ENCODE results near the gene SLC41A2.
"Not testable (repeated sequence)": the region's sequence is repeated elsewhere in the genome, so short reads cannot be mapped to it uniquely, and the experiment has no call there.

Gene SLC41A2, protein sequence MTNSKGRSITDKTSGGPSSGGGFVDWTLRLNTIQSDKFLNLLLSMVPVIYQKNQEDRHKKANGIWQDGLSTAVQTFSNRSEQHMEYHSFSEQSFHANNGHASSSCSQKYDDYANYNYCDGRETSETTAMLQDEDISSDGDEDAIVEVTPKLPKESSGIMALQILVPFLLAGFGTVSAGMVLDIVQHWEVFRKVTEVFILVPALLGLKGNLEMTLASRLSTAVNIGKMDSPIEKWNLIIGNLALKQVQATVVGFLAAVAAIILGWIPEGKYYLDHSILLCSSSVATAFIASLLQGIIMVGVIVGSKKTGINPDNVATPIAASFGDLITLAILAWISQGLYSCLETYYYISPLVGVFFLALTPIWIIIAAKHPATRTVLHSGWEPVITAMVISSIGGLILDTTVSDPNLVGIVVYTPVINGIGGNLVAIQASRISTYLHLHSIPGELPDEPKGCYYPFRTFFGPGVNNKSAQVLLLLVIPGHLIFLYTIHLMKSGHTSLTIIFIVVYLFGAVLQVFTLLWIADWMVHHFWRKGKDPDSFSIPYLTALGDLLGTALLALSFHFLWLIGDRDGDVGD

DNA sequence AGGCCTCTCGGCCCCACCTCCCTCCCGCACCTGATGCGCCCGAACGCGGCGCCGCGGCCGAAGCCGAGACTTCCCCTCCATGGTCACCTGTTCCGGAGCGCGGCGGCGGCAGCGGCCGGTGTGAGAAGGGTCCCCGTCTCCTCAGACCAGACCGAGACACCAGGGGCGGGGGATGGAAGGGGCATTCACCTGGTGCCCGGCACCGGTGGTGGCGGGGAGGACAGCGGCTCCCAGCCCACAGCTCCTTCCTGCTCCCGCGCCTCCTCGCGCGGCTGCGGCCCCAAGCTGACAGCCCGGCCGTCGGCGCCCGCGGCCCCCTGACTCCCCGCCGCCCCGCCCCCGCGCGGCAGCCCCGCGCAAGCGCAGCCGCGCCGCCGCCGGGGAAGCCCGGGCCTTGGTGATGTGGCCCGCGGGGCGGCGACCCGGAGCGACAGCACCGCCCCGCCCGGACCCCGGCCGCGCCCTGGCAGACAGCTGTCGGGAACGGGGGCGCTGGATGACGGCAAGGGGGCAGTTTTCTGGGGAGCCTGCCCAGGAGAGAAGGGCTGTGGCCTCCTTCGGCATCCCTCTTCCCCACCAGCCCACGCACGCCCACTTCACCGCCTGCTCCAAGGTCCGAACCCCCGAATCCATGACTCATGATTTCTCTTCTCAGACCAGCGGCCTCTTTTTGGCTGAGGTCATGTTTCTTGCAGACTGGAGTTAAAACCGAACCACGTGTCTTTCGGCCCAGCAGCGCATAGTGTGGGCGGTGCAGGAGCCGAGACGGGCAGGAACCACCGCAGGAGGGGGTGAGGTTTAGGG is at the start of gene SLC41A2:
Gene SLC41A2 (minus strand): TSS at position 290 of the 804 bp plus-strand sequence. CDS start 29,763 bp downstream, outside the sequence.
- peak; percentile 42 to 69 (median 53) for DNase-seq (ENCODE audit: low read depth in 3 of 3, low spot score in 1 of 3)

DNA sequence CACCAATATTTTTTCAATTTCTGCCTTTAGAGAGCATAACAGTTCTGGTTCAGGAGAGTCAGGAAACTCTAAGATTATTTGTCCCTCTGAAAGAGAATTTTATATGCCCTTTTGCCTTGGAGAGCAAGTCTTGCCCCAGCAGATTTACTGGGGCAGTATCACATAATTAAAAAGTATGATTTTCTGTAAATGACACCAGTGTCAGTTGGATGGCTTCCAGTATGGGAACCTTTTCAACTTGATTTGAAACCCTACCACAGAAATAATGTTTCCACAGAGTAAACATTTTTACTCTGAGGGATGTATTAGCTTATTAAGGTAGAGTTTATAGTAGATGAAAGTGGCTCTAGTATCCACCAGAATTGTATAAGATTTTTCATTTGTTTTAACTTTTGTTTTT is 43.4 kb upstream of the SLC41A2 start:
- DNase-seq (ENCODE audit: low read depth in 3 of 3, low spot score in 1 of 3): no peak

DNA sequence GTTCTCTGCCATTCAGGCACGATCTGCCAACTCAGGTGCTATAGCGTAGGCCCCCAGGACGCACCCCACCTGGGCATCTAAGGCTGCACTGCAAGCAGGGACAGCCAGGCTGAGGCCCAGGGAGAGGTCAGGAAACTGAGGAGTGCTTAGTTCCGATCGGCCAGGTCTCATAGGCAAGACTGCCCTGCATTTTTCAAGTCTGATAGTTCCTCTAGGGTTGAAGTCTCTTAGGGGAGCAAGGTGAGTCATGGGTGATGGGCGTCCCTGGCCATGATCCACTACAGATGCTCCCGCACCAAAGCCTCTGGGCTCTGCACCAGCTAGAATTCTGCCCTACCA is 41.2 kb upstream of the SLC41A2 start:
- no peak for DNase-seq (ENCODE audit: low read depth in 3 of 3, low spot score in 1 of 3)

GRCh38 chr12:104998423-104999346 is 40.6 kb upstream of the SLC41A2 start:
- no peak for DNase-seq (ENCODE audit: low read depth in 3 of 3, low spot score in 1 of 3)

- DNase-seq (ENCODE audit: low read depth in 3 of 3, low spot score in 1 of 3): no peak
These were observed 39.5 kb upstream of the SLC41A2 start for GRCh38 chr12:104997541-104997940.

DNA sequence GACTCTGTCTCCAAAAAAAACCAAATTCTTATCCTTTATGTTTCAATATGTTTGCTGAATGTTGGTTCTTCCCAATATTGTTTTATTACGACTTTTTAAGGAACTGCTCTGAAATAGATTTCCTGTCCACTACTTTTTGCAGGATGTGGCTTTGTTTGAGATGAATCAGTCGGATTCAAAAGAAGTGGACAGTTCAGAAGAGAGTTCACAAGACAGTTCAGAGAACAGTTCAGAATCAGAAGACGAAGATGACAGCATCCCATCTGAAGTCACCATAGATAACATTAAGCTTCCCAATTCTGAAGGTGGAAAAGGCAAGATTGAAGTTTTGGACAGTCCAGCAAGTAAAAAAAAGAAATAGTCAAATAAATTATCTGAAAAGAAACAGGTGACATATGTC is 36.2 kb upstream of the SLC41A2 start:
- no peak for DNase-seq (ENCODE audit: low read depth in 3 of 3, low spot score in 1 of 3)

DNA sequence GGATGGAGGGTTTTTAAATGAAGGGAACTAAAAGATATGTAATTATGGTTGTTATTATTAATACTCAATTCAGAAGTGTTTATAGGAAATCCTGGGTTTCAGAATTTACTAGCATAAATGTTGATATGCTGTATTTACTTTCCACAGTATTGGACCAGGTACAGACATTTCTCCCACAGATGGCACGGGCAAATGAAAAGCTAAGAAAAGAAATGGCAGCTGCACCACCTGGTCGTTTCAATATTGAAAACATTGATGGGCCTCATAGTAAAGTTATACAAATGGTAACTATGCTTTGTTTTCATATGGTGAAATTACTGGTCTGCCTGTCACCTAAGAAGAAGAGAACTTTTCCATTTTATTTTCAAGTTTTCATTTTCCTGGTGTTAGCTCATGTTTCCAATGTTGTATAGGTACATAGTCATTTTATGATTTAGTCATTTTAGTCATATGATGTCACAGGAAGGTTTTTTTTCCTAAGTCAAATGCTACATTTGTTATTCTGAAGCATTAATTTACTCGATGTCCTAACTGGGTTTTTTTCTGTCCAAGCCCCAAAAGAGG is 33.6 kb upstream of the SLC41A2 start:
- DNase-seq (ENCODE audit: low read depth in 3 of 3, low spot score in 1 of 3): no peak

- no peak for DNase-seq (ENCODE audit: low read depth in 3 of 3, low spot score in 1 of 3)
These were observed 32.9 kb upstream of the SLC41A2 start for GRCh38 chr12:104990950-104991349.

DNA sequence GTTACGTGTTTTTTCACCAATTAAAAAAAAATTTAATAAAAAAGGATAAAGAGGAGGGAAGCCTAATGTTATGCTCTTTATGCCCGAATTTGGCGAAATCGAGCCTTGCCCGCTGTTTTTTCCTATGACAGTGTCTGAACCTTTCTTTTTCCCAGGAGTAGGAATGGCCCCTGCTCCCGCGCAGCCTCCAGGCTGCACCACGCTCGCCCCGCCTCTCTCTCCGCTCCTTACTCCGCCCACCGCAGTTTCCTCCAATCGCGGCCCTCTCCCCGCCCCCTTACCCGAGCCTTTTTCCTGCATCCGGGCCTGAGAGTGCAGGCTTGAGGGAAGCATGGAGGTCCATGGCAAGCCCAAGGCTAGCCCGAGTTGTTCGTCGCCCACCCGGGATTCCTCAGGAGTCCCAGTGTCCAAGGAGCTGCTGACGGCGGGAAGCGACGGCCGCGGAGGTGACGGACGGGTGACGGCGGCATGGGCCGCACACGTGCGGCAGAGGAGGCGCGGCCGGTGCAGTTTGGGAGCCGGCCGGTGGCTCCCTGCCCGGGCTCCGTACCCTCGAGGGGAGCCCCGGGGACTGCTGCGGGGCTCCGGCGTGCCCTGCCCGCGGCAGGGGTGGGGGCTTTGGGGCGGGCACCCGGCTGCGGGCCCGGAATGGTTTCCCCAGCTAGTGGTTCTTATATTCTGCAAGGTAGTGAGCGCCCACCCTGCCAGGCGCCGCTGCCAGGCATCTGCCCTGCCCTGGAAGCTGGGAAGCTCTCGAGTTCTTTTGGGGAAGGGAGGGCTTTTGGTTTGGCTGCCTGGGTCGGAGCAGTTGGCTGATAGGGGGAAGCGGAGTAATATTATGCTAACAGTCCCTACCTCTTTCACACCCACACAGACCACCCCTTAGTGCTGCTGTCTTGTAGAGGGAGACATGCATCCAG is 28.2 kb upstream of the SLC41A2 start, which contains the start of gene NOPCHAP1:
Gene NOPCHAP1 (plus strand): TSS at position 295 of the 920 bp plus-strand sequence. CDS start 37 bp downstream, at position 332.
- peak; percentile 48 to 73 (median 54) for DNase-seq (ENCODE audit: low read depth in 3 of 3, low spot score in 1 of 3)

DNA sequence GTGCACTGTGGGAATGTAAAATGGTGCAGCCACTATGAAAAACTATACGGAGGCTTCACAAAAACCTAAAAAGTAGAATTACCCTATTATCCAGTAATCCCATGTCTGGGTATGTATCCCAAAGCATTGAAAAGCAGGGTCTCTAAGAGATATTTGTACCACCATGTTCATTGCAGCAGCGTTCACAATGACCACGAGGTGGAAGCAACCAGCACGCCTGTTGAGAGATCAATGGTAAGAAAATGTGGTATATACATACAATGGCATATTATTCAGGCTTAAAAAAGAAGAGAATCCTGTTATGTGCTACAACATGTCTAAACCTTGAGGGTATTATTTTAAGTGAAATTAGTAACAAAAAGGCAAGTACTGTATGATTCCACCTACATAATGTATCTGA is 27.1 kb upstream of the SLC41A2 start:
- DNase-seq (ENCODE audit: low read depth in 3 of 3, low spot score in 1 of 3): no peak

DNA sequence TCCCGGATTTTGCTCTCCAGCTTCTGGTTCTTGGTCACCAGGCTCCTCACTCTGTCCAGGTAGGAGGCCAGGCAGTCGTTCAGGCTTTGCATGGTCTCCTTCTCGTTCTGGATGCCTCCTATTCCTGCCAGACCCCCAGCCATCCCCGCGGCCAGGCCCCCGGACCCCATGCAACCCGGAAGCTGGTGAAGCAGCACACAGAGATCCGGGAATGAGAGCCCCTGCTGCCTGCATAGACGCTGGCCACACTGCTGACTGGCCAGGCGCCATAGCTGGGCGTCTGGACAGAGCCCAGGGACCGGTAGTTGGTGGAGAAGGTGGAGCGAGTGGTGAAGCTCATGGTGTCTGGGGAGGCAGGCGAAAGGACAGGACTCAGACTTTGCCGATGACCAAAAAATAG is 19.6 kb upstream of the SLC41A2 start:
- DNase-seq (ENCODE audit: low read depth in 3 of 3, low spot score in 1 of 3): not testable (repeated sequence)

DNA sequence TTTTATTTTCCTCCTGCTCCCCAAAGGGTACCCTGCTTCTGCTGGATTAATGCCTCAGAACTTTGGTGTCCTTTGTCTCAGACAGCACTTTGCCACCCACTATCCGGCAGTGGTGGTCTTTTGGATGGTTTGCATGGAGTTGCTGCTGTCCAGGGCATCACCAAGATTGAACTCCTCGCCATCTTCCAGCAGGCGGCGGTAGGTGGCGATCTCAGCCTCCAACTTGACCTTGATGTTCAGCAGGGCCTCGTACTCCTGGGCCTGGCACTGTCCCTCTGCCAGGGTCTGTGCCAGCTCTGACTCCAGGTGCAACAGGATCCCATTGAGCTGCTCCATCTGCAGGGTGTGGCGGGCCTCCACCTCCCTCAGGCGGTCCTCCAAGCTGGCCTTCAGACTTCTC is 18.6 kb upstream of the SLC41A2 start:
- no peak for DNase-seq (ENCODE audit: low read depth in 3 of 3, low spot score in 1 of 3)

- DNase-seq (ENCODE audit: low read depth in 3 of 3, low spot score in 1 of 3): no peak
These were observed 17.7 kb upstream of the SLC41A2 start for GRCh38 chr12:104975587-104976343.

DNA sequence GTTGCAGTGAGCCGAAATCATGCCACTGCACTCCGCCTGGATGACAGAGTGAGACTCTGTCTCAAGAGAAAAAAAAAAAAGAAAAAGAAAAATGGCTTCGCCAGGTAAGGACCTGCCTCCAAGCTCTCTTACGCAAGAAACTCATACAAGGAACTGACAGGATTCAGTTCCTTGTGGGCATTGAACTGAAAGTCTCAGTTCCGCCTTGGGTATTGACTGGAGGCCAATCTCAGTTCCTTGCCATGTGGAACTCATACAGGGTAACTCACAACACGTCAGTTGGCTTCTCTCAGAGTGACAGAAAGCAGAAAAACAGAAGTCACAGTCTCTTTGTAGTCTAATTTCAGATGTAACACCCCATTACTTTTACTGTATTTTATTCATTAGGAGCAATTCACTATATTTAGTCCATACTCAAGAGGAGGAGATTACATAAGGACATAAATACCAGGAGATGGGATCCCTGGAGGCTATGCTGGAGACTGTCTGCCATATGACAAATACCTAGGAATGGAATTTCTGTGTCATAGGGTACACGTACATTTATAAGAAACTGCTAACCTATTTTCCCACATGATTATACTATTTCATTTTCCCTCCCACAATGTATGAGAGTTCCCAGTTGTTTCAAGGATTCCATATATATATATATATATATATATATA is 16.7 kb upstream of the SLC41A2 start:
- DNase-seq (ENCODE audit: low read depth in 3 of 3, low spot score in 1 of 3): no peak

DNA sequence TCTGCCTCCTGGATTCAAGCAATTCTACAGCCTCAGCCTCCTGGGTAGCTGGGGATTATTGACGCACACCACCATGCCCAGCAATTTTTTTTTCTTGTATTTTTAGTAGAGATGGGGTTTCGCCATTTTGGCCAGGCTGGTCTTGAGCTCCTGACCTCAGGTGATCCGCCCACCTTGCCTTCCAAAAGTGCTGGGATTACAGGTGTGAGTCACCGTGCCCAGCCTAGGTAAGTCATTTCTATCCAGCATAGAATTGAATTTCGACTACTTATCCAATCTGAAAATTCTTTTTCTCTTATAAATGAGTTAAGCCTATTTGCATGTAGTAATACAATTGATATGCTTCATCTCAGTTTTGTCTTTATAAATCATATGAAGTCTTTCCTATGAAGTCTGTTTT is 15.2 kb upstream of the SLC41A2 start:
- no peak for DNase-seq (ENCODE audit: low read depth in 3 of 3, low spot score in 1 of 3)

GRCh38 chr12:104971306-104971705 is 13.2 kb upstream of the SLC41A2 start:
- no peak for DNase-seq (ENCODE audit: low read depth in 3 of 3, low spot score in 1 of 3)

GRCh38 chr12:104969343-104969742 is 11.3 kb upstream of the SLC41A2 start:
- no peak for DNase-seq (ENCODE audit: low read depth in 3 of 3, low spot score in 1 of 3)

DNA sequence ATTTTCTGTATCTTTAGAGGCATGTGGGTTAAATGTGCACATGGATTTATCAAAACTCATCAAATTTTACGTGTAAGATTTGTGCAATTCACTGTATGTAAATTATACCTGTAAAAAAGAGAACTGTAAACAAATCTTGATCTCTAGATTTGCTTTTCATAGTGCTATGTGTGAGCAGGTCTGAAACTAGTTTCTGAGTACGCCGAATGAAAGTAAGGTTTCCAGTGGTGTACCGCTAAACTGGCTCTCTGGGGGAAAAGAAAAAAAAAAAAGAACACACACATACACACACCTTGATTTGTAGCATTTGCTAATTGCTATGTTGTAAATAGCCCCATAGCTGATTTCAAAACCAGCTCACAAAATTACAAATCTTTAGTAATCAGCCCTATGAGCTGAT is 8.6 kb upstream of the SLC41A2 start:
- no peak for DNase-seq (ENCODE audit: low read depth in 3 of 3, low spot score in 1 of 3)

All from stimulated activated CD4-positive, alpha-beta T cell treated with anti-CD3 and anti-CD28 coated beads, TNF-alpha, amount 100 ng/mL, for 1 hour (primary cell).